ENCODE data around the gene WNT4. TPM values are rescaled to one million over a fixed set of nuclear protein-coding genes. Genes with fewer than 3 reads are reported as not detected.
A peak's percentile ranks its signal among the peaks of the same experiment; 100 is the strongest.

WNT4 gene
- total RNA-seq, 1 experiment from 2014 or later: 0.53 TPM

DNA sequence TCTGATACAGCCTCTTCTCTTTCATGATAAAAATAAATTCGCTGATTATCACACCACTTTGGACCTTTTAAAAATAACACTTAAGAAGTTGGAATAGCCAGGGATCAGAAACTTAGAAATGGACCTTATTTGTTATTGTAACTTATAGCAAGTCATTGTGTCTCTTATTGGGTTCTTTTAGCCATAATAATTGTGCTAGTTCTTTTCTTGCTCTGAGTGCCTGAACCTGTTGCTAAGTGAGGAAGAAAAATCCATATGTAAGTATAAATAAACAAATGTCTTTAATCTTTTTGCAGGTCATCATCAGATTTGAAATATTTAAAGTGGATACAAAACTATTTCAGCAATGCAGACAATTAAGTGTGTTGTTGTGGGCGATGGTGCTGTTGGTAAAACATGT, 64.8 kb downstream of the WNT4 start:
- DNase-seq (ENCODE audit: low spot score): no peak

DNA sequence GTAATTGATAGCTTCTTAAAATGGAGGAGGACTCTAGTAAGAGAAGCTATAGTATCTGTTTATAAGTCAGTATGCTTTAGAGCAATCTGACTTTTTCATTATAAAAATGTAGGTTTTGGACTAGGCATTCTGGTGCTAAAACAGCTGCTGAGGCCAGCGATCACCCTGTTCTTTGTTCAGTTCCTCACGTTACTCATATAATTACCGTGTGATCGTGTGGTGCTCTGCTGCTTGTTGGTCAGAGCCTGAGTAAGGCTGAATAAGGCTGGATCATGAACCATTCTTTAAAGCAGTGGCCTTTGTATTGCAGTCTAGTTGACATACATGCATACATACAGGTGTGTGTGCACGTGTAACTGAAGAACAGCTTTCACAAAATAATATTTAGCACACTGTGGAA, 65.2 kb downstream of the WNT4 start:
- DNase-seq (ENCODE audit: low spot score): no peak

DNA sequence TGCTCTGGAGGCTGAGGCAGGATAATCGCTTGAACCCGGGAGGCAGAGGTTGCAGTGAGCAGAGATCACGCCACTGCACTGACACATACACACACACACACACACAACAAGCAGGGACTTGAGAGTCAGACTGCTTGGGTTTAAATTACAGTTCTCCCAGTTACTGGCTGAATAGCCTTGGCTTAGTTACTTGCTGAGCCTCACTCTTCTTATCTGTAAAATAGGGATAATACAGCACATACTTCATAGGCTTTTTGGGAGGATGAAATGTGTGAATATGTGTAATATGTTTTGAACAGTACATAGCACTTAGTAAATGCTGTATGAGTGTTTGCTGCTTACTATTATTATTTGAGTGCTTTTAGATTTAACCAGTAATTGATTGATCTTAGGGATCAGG, 66.6 kb downstream of the WNT4 start:
- DNase-seq (ENCODE audit: low spot score): no peak

DNA sequence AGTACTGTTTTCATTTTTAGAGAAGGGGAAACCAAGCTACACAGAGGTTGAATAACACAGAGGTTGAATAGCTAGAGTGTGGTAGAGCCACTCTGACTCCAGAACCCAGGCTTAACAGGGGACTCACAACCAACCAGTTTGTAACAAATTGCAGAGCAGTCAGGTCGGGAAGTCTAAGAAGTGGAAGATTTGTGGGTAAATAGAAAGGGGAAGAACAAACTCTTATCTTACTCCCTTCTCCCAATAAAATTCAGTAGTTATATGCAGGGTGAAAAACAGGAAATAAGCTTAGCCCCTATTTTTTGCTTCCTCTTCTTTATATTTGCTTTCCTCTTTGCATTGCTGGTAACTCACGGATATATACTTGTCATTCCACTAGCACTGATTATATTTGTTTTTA, 67.2 kb downstream of the WNT4 start:
- DNase-seq (ENCODE audit: low spot score): peak; percentile 22

DNA sequence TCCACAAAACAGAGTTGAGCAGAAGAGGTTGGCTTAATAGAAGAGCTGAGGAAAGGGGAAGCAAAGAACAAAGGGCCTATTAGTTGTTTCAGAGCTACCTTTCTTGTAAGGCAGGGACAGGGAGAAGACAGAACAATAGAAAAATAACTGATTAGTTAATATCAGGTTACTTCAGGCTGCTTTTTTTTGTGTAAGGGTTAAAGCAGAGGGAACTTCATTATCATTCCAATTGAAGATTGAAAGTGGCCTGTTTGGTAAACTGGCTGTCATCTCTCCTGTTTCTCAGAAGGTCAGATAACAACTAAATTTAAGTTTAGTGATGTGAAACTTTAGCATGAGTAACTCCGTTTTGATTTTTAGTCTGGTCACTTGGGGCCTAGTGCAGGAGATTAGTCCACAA, 68.1 kb downstream of the WNT4 start:
- no peak for DNase-seq (ENCODE audit: low spot score)

DNA sequence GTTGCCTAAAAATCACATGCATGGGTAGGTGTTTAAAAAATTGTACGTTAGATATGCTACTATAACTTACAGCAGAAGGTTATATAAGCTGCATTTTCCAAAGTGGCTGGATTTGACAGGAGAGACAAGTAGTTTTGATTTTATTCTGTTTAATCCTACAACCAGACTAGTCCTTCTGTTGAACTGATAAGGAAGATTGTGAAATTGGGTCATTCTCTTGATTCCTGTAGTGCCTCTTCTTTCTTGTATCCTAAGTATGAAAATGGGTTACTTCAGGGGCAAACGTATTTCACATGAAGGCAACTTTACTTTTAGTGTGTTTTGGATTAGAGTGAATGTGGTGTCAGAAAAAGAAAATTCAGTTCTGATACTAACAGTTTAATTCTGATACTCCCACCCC, 71.4 kb downstream of the WNT4 start:
- DNase-seq (ENCODE audit: low spot score): no peak

Other genes with a start within 250 kb of the WNT4 start
- gene HSPG2, start 205.8 kb downstream of the WNT4 start, total RNA-seq (2014; rRNA removed; shearing (Covaris generic)): 163 and 235 TPM in 2 replicates
- gene CELA3B, start 166.1 kb downstream of the WNT4 start, total RNA-seq (2014; rRNA removed; shearing (Covaris generic)): 0.81 TPM in 1 of 2 replicates, not detected in the other
- 0.13 TPM in 1 of 2 replicates, not detected in the other for gene CELA3A, start 141.4 kb downstream of the WNT4 start, total RNA-seq (2014; rRNA removed; shearing (Covaris generic))
- 146 and 150 TPM in 2 replicates for gene CDC42, start 90.4 kb downstream of the WNT4 start, total RNA-seq (2014; rRNA removed; shearing (Covaris generic))